Activated CD8-positive, alpha-beta memory T cell treated with anti-CD3 and anti-CD28 coated beads for 1 hour (primary cell): ENCODE measurements around the gene OCA2.
A peak's percentile ranks its signal among the peaks of the same experiment; 100 is the strongest.
"Not testable (repeated sequence)": the region's sequence is repeated elsewhere in the genome, so short reads cannot be mapped to it uniquely, and the experiment has no call there.

Experiments
- DNase-seq, 2 donors: peaks; one replicate each; pipeline ENCODE4 v3.0.0-alpha.2; 2020; ENCODE audit warnings: low read depth in 1 of 2; ENCODE audit errors: extremely low read depth in 1 of 2

OCA2 gene

GRCh38 chr15:28098766-28099554 lies at the start of gene OCA2:
OCA2 (minus strand) TSS chr15:28099315; CDS start chr15:28081874, 17,441 bp downstream.
- peak in 1 of 2 donors; percentile 62 for DNase-seq

GRCh38 chr15:28147801-28148200 lies 48.7 kb upstream of the OCA2 start:
- no peak for DNase-seq

- DNase-seq: not testable (repeated sequence)
Observed at GRCh38 chr15:28145419-28145818, 46.3 kb upstream of the OCA2 start.

- no peak for DNase-seq
Observed at GRCh38 chr15:28140062-28140461, 40.9 kb upstream of the OCA2 start.

GRCh38 chr15:28137408-28138039 lies 38.4 kb upstream of the OCA2 start:
- not testable (repeated sequence) for DNase-seq

- DNase-seq: not testable (repeated sequence)
Observed at GRCh38 chr15:28136236-28136904, 37.3 kb upstream of the OCA2 start.

GRCh38 chr15:28133281-28133680 lies 34.2 kb upstream of the OCA2 start:
- DNase-seq: no peak

- no peak for DNase-seq
Observed at GRCh38 chr15:28132524-28133275, 33.6 kb upstream of the OCA2 start.

GRCh38 chr15:28131946-28132345 lies 32.8 kb upstream of the OCA2 start:
- DNase-seq: no peak

- no peak for DNase-seq
Observed at GRCh38 chr15:28131400-28131799, 32.3 kb upstream of the OCA2 start.

- no peak for DNase-seq
Observed at GRCh38 chr15:28130651-28131050, 31.5 kb upstream of the OCA2 start.

- no peak for DNase-seq
Observed at GRCh38 chr15:28129231-28129848, 30.2 kb upstream of the OCA2 start.

GRCh38 chr15:28128031-28128430 lies 28.9 kb upstream of the OCA2 start:
- DNase-seq: no peak

- DNase-seq: no peak
Observed at GRCh38 chr15:28127036-28127435, 27.9 kb upstream of the OCA2 start.

- no peak for DNase-seq
Observed at GRCh38 chr15:28125673-28126651, 26.8 kb upstream of the OCA2 start.

GRCh38 chr15:28124841-28125240 lies 25.7 kb upstream of the OCA2 start:
- DNase-seq: no peak

- DNase-seq: peak in 1 of 2 donors; percentile 36
Observed at GRCh38 chr15:28123408-28124023, 24.4 kb upstream of the OCA2 start.

GRCh38 chr15:28122038-28122949 lies 23.2 kb upstream of the OCA2 start:
- no peak for DNase-seq
